ENCODE measurements around the gene THYN1.

DNA sequence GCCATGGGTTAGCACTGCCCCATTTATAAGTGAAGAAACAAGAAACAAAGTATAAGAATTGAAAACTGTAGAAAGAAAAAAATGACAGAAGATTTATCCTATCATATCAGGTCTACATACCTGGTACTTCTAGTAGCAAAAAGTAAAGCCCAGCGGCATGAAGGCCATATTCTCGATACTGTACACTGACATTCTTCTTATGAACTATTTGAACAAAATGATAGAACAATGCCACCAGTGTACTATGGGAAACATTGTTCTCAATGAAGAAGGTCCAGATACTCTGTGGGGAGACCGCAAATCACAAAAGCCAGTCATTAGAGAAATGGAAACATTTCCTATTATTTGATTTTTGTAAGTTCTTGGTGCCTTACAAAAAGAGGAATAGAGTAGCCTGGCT is 36.3 kb downstream of the THYN1 start:
- TF ChIP-seq CTCF (IDR thresholded peaks at IDR 0.05; ENCODE audit: low read depth, low read length, missing input control) (no peak), TAF1 (conservative IDR thresholded peaks at IDR 0.05) (no peak), NR2F2 (IDR thresholded peaks at IDR 0.05) (no peak), RAD21 (IDR thresholded peaks at IDR 0.05) (no peak), GABPA (IDR thresholded peaks at IDR 0.05 in 1 of 2, conservative IDR thresholded peaks at IDR 0.05 in 1 of 2) (no peak), ZBTB33 (IDR thresholded peaks at IDR 0.05) (no peak), EGR1 (IDR thresholded peaks at IDR 0.05; ENCODE audit: low read depth in 2 of 2) (no peak), SP1 (IDR thresholded peaks at IDR 0.05) (no peak)
- TF ChIP-seq, protein P1, sequence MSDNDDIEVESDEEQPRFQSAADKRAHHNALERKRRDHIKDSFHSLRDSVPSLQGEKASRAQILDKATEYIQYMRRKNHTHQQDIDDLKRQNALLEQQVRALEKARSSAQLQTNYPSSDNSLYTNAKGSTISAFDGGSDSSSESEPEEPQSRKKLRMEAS (IDR thresholded peaks at IDR 0.05) = no peak
- TF ChIP-seq, protein P2, sequence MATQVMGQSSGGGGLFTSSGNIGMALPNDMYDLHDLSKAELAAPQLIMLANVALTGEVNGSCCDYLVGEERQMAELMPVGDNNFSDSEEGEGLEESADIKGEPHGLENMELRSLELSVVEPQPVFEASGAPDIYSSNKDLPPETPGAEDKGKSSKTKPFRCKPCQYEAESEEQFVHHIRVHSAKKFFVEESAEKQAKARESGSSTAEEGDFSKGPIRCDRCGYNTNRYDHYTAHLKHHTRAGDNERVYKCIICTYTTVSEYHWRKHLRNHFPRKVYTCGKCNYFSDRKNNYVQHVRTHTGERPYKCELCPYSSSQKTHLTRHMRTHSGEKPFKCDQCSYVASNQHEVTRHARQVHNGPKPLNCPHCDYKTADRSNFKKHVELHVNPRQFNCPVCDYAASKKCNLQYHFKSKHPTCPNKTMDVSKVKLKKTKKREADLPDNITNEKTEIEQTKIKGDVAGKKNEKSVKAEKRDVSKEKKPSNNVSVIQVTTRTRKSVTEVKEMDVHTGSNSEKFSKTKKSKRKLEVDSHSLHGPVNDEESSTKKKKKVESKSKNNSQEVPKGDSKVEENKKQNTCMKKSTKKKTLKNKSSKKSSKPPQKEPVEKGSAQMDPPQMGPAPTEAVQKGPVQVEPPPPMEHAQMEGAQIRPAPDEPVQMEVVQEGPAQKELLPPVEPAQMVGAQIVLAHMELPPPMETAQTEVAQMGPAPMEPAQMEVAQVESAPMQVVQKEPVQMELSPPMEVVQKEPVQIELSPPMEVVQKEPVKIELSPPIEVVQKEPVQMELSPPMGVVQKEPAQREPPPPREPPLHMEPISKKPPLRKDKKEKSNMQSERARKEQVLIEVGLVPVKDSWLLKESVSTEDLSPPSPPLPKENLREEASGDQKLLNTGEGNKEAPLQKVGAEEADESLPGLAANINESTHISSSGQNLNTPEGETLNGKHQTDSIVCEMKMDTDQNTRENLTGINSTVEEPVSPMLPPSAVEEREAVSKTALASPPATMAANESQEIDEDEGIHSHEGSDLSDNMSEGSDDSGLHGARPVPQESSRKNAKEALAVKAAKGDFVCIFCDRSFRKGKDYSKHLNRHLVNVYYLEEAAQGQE (IDR thresholded peaks at IDR 0.05) = no peak
- TF ChIP-seq, protein P3, sequence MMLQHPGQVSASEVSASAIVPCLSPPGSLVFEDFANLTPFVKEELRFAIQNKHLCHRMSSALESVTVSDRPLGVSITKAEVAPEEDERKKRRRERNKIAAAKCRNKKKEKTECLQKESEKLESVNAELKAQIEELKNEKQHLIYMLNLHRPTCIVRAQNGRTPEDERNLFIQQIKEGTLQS (IDR thresholded peaks at IDR 0.05) = no peak

All from liver (tissue), 3 donors.